Astrocyte of the spinal cord (primary cell): ENCODE measurements around the gene CA4.
"Not testable (repeated sequence)": the region's sequence is repeated elsewhere in the genome, so short reads cannot be mapped to it uniquely, and the experiment has no call there.

Experiments
- DNase-seq: peaks from one replicate; pipeline ENCODE4 v3.0.0; 2011; ENCODE audit warnings: low read depth, low spot score
- H3K4me3 ChIP-seq: 2 replicates; pipeline ENCODE4 v1.5.1; 2011; ENCODE audit warnings: low read depth, mild to moderate bottlenecking, low read length, moderate library complexity
- in situ Hi-C: cut with HindIII; loops from 2 replicates; pipeline ENCODE4 v1.10.0; 2017; ENCODE audit warnings: low sequenced_read_pairs
- TF ChIP-seq, protein P1 (sequence below): IDR thresholded peaks from 2 replicates; pipeline ENCODE4 v1.5.1; 2012; ENCODE audit warnings: low read depth, mild to moderate bottlenecking, low read length, inconsistent platforms

Gene CA4

GRCh38 chr17:60108712-60109111 lies 41.1 kb upstream of the CA4 start:
- no peak overlapping the region for H3K4me3 ChIP-seq
- TF ChIP-seq, protein P1, sequence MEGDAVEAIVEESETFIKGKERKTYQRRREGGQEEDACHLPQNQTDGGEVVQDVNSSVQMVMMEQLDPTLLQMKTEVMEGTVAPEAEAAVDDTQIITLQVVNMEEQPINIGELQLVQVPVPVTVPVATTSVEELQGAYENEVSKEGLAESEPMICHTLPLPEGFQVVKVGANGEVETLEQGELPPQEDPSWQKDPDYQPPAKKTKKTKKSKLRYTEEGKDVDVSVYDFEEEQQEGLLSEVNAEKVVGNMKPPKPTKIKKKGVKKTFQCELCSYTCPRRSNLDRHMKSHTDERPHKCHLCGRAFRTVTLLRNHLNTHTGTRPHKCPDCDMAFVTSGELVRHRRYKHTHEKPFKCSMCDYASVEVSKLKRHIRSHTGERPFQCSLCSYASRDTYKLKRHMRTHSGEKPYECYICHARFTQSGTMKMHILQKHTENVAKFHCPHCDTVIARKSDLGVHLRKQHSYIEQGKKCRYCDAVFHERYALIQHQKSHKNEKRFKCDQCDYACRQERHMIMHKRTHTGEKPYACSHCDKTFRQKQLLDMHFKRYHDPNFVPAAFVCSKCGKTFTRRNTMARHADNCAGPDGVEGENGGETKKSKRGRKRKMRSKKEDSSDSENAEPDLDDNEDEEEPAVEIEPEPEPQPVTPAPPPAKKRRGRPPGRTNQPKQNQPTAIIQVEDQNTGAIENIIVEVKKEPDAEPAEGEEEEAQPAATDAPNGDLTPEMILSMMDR, result no peak
- in situ Hi-C loops, result no loop called here
- no peak for DNase-seq

- TF ChIP-seq, protein P1, result no peak
- DNase-seq, result no peak
- H3K4me3 ChIP-seq, result no peak overlapping the region
- in situ Hi-C loops, result no loop called here
These were observed 40.6 kb upstream of the CA4 start for GRCh38 chr17:60109161-60109560.

GRCh38 chr17:60110586-60110985 lies 39.2 kb upstream of the CA4 start:
- in situ Hi-C loops, result no loop called here
- H3K4me3 ChIP-seq, result no peak overlapping the region
- TF ChIP-seq, protein P1, result no peak
- no peak for DNase-seq

DNA sequence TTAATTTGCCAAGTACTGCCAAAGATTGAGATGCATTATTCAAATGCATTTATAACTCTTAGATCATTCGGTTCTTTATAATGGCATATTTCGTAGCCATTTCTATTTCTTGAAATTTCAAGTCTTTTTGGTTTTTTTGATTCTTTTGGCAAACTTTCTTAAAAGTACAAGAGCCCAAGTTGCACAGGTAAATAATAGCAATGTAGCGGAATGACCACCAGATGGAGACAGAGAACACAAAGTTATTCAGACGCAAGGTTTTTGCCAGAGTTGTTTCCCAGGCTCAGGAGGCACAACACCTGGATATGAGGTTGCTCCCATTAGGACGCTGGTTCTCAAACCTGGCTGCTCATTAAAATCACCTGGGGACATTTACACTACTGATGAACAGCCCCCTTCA lies 38.1 kb upstream of the CA4 start:
- in situ Hi-C loops, DNase-seq, H3K4me3 ChIP-seq: not testable (repeated sequence)

DNA sequence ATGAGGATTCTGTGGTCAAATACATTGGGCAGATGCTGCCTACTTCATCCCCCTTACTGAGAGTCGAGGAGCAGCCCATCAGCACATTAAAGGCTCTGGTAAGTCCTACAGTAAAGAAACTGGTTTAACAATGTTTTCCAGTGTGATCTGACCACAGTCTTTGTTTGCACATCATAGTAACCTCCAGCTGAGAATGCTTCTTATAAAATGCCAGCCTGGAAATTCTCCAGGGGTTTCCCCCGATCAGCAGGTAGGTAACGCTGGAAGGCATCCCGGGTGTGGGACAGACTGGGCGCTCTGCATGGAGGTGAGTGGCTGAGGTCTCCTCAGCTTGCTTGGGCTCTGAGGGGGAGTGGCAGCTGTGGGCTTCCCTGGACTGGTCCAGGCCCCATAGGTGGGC lies 34.4 kb upstream of the CA4 start:
- H3K4me3 ChIP-seq, DNase-seq, in situ Hi-C loops: not testable (repeated sequence)

DNA sequence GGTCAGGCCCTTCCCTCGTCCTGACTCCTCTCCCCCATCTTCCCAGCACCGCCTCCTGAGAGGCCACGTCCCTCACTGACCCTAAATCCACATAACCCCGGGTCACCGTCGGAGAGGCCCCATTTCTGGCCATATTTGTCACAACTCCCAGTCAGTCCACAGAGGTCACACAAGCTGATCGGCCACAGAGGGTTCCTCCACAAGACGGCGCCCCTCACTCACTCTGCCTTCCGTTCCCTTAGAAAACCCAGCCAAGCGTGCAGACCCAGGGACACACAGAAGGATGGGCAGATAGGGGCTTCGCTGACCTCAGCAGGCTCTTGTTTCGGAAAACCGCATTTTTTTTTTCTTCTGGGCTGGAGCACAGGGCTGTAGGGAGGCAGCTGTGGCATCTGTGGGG lies 33.6 kb upstream of the CA4 start:
- H3K4me3 ChIP-seq, in situ Hi-C loops, DNase-seq: not testable (repeated sequence)

- in situ Hi-C loops, DNase-seq, H3K4me3 ChIP-seq: not testable (repeated sequence)
These were observed 30.6 kb upstream of the CA4 start for GRCh38 chr17:60119162-60119561.

DNA sequence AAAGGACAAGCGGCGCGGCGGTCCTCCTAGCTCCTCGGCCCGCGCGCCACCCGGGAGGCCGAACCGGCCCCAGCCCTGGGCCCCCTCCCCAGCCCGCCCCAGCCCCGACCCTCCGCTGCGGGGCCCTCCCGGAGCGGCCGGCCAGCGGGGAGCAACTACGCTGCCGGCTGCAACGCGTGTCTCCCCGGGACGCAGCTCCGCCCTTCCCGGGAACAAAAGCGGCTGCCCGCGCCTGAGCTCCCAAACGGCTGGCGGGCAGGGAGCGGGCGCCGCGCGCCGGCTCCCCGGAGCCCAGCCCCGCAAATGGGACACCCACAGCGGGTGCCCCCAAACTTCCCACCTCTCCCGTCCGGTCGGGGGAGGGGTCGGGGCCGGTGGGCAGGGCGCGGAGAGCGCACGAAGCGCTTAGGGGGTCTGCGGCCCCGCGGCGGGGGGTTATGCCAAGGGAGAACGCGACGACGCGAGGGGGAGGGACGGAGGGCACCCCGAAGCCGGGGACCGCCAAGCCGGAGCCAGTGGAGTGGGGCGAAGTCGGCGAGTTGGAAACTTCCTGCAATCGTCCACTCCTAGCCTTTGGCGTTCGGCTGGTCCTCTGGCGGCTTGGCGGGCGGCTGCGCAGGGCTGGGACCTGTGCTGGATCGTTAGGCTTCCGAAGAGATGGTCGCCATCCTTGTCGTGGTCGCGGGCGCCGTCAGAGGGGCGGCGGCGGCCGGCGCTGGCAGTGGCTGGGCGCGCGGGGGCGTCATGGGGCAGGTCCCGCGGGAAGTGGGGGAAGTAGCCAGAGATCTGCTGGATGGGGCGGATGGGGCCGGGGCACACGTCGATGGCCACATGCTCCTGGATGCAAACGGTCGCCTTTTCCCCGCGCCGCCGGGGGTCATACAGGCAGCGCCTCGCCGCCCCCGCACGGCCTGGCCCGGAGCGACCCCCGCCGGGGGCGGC lies 29.7 kb upstream of the CA4 start:
- in situ Hi-C loops, DNase-seq, H3K4me3 ChIP-seq: not testable (repeated sequence)

- no peak for DNase-seq
- TF ChIP-seq, protein P1, result no peak
- H3K4me3 ChIP-seq, result no peak overlapping the region
These were observed 22.4 kb upstream of the CA4 start for GRCh38 chr17:60127068-60128064.

More at GRCh38 chr17:60127068-60128064, 22.4 kb upstream of the CA4 start:
- in situ Hi-C loops, result no loop called here
